GM18867 (cell line): ENCODE results near the gene ZNF467.

Experiments used
- ATAC-seq: cut with Tn5 transposase; IDR thresholded peaks from one replicate; pipeline ENCODE4 v1.9.1; 2021; ENCODE audit warnings: mild to moderate bottlenecking, moderate library complexity; ENCODE audit not compliant: unreplicated experiment

ZNF467 gene

GRCh38 chr7:149772241-149772955 lies 990 bp downstream of the ZNF467 start:
- ATAC-seq: no peak

- ATAC-seq: peak; percentile 98
Measured at GRCh38 chr7:149771720-149772240, 1.6 kb downstream of the ZNF467 start.

GRCh38 chr7:149770728-149771636 lies 2.4 kb downstream of the ZNF467 start:
- ATAC-seq: peak; percentile 13

DNA sequence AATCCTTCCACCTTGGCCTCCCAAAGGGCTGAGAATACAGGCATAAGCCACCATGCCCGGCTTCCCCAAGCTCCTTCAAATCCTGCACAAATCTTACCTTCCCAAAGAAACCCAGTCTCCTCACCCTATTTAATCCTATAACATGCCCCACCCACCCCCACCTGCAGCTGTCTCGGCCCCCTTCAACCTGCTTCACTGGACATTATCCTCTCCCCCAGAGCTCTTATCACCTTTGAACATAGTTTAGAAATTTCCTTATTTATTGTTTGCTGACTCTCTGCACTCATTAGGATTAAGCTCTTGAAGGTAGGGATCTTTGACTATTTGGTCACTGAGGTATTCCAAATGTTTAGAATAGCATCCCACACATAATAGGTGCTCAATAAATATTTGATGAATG lies 3.5 kb downstream of the ZNF467 start:
- ATAC-seq: no peak

DNA sequence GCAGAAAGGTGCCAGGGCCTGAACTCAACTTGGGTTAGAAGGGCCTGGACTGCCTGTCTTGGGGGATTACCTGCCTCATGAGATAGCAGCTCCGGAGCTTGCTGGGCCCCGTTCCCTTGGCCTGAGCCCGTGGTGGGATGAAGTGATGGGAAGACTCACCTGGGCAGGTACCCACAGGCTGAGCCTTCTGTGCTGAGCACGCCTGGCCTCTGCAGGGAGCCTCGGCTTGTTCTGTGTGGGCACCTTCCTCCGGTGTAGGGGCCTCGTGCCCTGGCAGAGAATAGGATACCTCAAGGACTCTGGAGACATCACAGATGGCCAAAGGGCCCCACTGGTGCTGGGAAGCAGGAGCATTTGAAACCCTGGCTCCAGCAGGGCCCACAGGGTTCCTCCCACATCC lies 4.5 kb downstream of the ZNF467 start:
- ATAC-seq: no peak

GRCh38 chr7:149767068-149767467 lies 6.3 kb downstream of the ZNF467 start:
- ATAC-seq: no peak

DNA sequence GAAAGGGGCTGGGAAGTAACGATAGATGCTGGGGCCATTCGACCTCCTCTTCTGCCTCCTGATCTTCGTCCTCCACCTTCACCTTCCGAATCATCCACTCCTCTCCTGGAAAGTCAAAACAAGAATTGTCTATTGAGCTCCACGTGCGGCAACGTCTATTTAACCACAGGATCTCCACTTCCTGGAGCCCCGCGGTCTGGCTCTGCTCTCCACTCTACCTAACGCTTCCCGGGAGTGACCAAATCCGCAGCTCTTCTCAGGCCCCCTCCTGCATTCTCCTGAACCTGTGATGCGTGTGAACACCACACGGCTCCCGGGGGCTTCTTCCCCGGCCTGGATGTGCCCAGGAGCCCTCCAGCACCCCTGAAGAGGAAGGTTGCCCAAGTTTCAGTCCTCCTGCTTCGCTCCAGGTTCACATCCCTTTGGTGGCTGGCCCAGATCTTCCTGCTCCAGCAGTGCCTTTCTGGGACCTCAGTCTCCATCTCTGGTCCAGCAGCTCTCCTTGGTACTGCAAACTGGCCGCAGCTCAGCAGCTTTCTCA lies 7.2 kb downstream of the ZNF467 start:
- no peak for ATAC-seq

DNA sequence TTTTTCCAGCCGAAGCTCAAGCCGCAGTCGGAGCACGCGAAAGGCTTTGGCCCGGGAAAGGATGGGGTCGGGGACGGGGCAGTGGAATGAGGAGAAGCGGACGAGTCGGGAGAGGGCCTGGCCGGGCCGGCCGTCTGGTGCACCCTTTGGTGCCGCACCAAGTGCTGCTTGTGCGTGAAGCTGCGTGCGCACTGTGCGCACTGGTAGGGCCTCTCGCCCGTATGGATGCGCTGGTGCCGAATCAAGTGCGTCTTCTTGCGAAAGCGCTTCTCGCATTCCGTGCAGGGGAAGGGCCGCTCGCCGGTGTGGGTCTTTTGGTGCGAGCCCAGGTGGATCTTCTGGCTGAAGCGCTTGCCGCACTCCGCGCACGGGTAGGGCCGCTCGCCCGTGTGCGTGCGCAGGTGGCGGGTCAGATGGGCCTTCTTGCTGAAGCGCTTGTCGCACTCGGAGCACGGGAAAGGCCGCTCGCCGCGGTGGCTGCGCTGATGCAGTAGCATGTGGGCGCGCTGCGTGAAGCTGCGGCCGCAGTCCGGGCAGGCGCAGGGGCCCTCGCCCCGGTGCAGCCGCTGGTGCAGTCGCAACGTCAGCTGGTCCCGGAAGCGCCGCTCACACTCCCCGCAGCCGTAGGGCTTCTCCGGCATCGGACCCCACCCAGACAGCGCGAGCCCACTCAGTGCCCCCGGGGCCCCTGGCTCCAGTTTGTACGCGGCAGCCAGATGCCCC lies 7.8 kb downstream of the ZNF467 start:
- ATAC-seq: no peak

DNA sequence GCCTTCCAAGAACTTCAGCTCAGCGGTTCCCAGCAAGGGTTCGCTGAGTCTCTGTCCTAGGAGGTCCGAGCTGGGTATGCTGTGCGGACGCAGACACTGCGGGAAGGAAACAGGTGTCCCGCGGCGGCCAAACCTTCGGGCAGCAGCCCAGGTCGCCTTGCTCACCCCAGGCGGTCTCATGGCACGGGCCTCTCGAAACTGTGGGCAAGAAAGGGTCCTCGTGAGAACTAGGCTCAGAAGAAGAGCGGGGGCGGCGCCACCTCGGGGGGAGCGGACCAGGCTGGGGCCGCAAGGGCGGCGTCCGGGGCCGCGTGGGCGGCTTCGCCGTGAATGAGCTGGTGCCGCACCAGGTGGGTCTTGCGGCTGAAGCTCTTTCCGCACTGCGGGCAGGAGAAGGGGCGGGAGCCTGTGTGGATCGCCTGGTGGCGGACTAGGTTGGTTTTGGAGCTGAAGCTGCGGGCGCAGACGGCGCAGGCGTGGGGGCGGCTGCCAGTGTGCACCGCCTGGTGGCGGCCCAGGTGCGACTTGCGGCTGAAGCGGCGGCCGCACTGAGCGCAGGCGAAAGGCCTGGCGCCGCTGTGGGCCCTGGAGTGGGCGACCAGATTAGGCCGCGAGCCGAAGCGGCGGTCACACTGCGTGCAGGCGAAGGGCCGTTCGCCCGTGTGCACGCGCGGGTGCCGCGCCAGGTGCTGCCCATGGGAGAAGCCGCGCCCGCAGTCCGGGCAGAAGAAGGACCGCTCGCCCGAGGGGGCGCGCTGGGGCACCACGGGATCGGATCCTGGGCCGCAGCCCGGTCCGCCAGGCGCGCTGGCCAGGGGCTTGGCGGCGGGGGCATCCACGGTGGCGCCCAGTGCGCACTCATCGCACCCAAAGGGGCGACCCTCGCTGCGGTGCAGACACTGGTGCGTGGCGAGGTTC lies 8.6 kb downstream of the ZNF467 start:
- no peak for ATAC-seq

DNA sequence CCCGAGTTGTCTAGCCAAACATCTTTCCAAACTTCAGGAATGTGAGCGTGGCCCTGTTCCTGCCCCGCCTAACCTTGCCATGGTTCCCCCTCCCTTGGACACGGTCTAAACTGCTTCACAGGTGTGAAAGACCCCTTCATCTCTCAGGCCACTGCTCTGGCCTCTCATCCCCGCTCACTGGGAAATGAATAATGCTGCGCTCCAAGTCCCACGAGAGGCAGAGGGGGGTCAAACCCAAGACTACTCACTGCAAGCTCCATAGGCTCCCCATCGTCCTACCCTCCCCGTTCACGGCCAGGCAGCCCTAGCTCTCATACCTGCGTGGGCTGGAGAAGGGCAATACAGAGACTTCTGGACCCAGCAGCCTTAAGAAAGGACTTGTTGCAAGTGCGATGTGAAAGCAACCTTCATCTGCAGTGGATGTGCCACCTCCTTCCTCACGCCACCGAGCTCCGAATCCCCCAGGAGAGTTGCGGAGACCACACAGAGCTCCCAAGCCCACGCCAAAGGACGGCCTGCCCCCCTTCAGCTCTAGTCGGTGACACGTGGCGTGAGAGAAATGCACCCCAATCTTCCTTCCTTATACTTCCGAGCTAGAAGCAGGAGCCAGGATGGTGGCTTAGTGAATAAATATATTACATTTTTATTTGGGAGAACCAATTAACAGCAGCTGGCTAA lies 9.7 kb downstream of the ZNF467 start:
- no peak for ATAC-seq

GRCh38 chr7:149762610-149763009 lies 10.8 kb downstream of the ZNF467 start:
- ATAC-seq: no peak

GRCh38 chr7:149762089-149762488 lies 11.3 kb downstream of the ZNF467 start:
- ATAC-seq: no peak

DNA sequence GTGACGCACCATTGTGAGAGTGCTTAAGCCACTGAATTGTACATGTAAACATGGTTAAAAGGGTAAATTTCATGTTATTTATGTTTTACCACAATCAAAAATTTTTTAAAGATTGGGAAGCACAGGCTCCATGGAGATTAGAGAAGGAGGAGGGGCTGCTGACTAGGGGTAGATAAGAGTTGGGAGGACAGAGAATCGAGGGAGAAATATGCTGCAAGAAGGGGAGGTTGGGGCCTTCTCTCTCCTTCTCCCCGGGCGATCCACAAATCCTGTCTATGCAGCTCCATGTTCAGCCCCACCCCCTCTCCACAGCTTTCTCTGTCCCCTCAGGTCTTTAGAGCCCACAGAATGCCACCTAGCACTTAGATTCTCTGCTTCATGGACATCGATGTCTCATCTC lies 12.1 kb downstream of the ZNF467 start:
- no peak for ATAC-seq

DNA sequence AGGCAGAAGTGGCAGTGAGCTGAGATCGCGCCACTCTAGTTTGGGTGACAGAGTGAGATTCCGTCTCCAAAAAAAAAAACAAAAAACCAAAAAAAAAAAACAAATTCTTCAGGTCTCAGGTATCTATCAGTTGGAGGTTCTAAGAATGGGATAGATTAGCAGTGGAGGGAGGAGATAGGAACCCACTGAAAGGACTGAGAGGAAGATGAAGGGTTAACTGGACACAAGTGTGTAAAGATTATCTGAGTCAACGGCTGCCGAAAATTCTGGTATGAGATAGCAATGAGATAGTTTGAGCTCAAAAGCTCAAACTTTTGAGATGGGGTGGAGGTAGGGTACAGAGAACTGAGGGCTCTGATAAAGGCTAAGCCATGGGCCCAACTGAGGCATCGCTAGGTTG lies 12.8 kb downstream of the ZNF467 start:
- ATAC-seq: no peak

GRCh38 chr7:149759093-149759860 lies 14.1 kb downstream of the ZNF467 start:
- no peak for ATAC-seq

DNA sequence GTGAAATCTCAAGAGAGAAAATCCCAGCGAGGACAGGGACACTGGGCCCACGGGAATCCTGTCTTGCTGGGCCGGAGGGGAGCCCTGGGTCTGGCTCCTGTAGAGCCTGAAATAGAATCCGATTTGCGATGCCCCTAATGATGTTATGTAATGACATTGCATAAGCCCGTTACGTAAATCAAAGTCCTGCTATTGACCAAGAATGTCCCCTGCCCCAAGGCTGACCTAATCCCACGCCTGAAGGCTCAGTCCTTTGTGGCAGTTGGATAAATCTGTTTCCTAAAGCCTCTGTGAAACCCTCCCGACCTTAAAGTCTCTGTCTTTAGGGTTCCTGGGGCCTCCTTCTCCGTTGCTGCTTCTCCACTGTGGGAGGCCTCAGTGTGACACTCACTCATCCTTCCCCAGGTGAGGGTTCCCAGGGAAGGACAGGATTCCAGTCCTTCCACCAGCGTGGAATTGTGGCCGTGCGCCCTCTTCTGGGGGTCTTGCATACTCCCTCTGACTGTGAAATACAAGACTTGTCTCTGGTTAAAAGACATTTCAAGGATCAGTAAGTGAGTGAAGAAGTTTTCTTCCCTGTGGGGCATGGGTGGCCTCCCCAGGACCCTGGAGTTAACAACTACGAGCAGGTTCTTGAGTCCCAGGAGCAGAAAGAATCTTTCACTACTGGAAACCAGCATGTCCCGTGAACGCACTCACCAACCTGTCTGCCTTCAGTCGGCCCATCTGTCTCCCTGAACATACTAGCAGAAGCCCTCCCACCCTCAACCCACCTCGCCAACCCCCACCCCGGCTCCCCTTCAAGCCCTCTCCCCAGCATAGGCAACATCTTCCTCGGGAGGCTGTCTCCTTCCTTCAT lies 19.8 kb downstream of the ZNF467 start:
- ATAC-seq: no peak

- ATAC-seq: no peak
Measured at GRCh38 chr7:149752646-149753045, 20.7 kb downstream of the ZNF467 start.
